GM21515 (cell line): ENCODE results near the gene MLEC.

Source experiments
- ATAC-seq: cut with Tn5 transposase; IDR thresholded peaks from one replicate; pipeline ENCODE4 v1.9.1; 2021; ENCODE audit not compliant: unreplicated experiment

The MLEC gene

GRCh38 chr12:120690978-120691377 is 4.0 kb downstream of the MLEC start:
- no peak for ATAC-seq

GRCh38 chr12:120692524-120693033 is 5.6 kb downstream of the MLEC start:
- ATAC-seq, result no peak

- ATAC-seq, result no peak
Observed at GRCh38 chr12:120693848-120694247, 6.9 kb downstream of the MLEC start.

GRCh38 chr12:120696626-120697025 is 9.7 kb downstream of the MLEC start:
- ATAC-seq, result no peak

- ATAC-seq, result no peak
Observed at GRCh38 chr12:120697344-120697743, 10.4 kb downstream of the MLEC start.

GRCh38 chr12:120698665-120699064 is 11.7 kb downstream of the MLEC start:
- ATAC-seq, result no peak

GRCh38 chr12:120699553-120699952 is 12.6 kb downstream of the MLEC start:
- ATAC-seq, result no peak

- ATAC-seq, result no peak
Observed at GRCh38 chr12:120700886-120701285, 13.9 kb downstream of the MLEC start.

- no peak for ATAC-seq
Observed at GRCh38 chr12:120702637-120703036, 15.7 kb downstream of the MLEC start.

GRCh38 chr12:120703311-120703942 is 16.5 kb downstream of the MLEC start:
- ATAC-seq, result no peak

GRCh38 chr12:120705618-120706017 is 18.7 kb downstream of the MLEC start:
- ATAC-seq, result no peak

- no peak for ATAC-seq
Observed at GRCh38 chr12:120706029-120706428, 19.1 kb downstream of the MLEC start.

GRCh38 chr12:120708651-120709050 is 21.7 kb downstream of the MLEC start:
- ATAC-seq, result no peak

GRCh38 chr12:120710031-120710804 is 23.3 kb downstream of the MLEC start, which contains the start of gene UNC119B:
UNC119B (plus strand) TSS chr12:120710458; CDS start chr12:120710475, 17 bp downstream.
- ATAC-seq, result peak; percentile 68

- peak; percentile 24 for ATAC-seq
Observed at GRCh38 chr12:120710805-120711296, 23.9 kb downstream of the MLEC start.

GRCh38 chr12:120711411-120711810 is 24.5 kb downstream of the MLEC start:
- no peak for ATAC-seq

- ATAC-seq, result no peak
Observed at GRCh38 chr12:120712610-120713009, 25.7 kb downstream of the MLEC start.

- no peak for ATAC-seq
Observed at GRCh38 chr12:120713861-120714482, 27.0 kb downstream of the MLEC start.

GRCh38 chr12:120718055-120718454 is 31.1 kb downstream of the MLEC start:
- no peak for ATAC-seq

GRCh38 chr12:120719072-120719471 is 32.1 kb downstream of the MLEC start:
- no peak for ATAC-seq

- no peak for ATAC-seq
Observed at GRCh38 chr12:120719496-120720233, 32.7 kb downstream of the MLEC start.
